Cardiac muscle cell (in vitro differentiated cells and primary cell): ENCODE results near the gene FAM53B. TPM values are rescaled to one million over a fixed set of nuclear protein-coding genes. Genes with fewer than 3 reads are reported as not detected.

Experiments used
- DNase-seq, 2 donors: peaks; one replicate each; pipeline versions ENCODE4 v3.0.0 to v3.0.0-alpha.2; 2010 to 2017; ENCODE audit warnings: low read depth in 1 of 2, low spot score in 1 of 2
- H3K27ac ChIP-seq: fragments of 200-600 bp; sonication (generic); 2 replicates; pipeline ENCODE4 v1.5.1; 2016
- H3K27me3 ChIP-seq: fragments of 200-600 bp; sonication (generic); 2 replicates; pipeline ENCODE4 v1.6.0; 2016; ENCODE audit warnings: control low read depth
- H3K36me3 ChIP-seq: fragments of 200-600 bp; sonication (generic); 2 replicates; pipeline ENCODE4 v1.5.1; 2016; ENCODE audit warnings: control low read depth
- H3K4me1 ChIP-seq: fragments of 200-600 bp; sonication (generic); 2 replicates; pipeline ENCODE4 v1.8.1; 2017; ENCODE audit warnings: low read depth, mild to moderate bottlenecking, mixed run types
- H3K4me3 ChIP-seq: fragments of 200-600 bp; sonication (generic); 2 replicates; pipeline ENCODE4 v1.5.1; 2016; ENCODE audit warnings: mild to moderate bottlenecking
- H3K9me3 ChIP-seq: fragments of 200-600 bp; sonication (generic); 2 replicates; pipeline ENCODE4 v1.5.1; 2017; ENCODE audit warnings: low read depth, mild to moderate bottlenecking, control low read depth
- polyA plus RNA-seq: library from polyadenylated mRNA; unstranded; fragments of >200 nt; fragmentation: Nextera tagmentation; extraction: Ambion mirVana; gene quantifications from 2 replicates; pipeline ENCODE4 v1.2.1, GENCODE V29; 2016
- total RNA-seq: library from RNA; depleted of rRNA; stranded (reverse); fragments of >200 nt; gene quantifications from 2 replicates; pipeline ENCODE4 v1.2.3, GENCODE V29; 2016
- TF ChIP-seq, protein P1 (sequence below): IDR thresholded peaks from 2 replicates; pipeline ENCODE4 v1.5.1; 2012; ENCODE audit warnings: low read depth, mild to moderate bottlenecking, low read length

The FAM53B gene
- total and polyA plus RNA-seq, 2 experiments from 2014 or later: 10.2 to 34.8 TPM

DNA sequence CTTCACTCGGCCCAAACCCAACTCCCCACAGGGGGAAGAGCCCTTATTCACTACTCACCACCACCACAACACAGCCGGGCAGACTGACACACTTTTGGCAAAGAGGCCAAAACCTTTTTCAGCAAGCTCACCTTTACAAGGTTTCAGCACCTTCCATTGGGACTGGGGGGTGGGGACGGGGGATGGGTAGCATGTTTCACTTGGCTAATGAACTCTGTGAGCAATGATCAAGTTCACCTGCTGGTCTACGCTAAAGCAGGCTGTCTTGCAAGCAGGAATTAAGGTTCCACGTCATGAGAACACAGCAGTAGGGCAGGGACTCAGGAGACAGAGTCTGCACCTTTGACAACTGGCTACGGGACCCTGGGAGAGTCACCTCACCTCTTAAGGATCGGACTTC, 7.0 kb downstream of the FAM53B start:
- Histone ChIP-seq H3K27ac (no peak overlapping the region), H3K36me3 (no peaks in the 10 kb centered on the region), H3K4me3 (no peak overlapping the region), H3K27me3 (no peaks in the 10 kb centered on the region), H3K4me1 (peaks cover 57% of the 10 kb centered on the region), H3K9me3 (no peaks in the 10 kb centered on the region)
- TF ChIP-seq, protein P1, sequence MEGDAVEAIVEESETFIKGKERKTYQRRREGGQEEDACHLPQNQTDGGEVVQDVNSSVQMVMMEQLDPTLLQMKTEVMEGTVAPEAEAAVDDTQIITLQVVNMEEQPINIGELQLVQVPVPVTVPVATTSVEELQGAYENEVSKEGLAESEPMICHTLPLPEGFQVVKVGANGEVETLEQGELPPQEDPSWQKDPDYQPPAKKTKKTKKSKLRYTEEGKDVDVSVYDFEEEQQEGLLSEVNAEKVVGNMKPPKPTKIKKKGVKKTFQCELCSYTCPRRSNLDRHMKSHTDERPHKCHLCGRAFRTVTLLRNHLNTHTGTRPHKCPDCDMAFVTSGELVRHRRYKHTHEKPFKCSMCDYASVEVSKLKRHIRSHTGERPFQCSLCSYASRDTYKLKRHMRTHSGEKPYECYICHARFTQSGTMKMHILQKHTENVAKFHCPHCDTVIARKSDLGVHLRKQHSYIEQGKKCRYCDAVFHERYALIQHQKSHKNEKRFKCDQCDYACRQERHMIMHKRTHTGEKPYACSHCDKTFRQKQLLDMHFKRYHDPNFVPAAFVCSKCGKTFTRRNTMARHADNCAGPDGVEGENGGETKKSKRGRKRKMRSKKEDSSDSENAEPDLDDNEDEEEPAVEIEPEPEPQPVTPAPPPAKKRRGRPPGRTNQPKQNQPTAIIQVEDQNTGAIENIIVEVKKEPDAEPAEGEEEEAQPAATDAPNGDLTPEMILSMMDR: no peak
- DNase-seq: no peak

GRCh38 chr10:124736491-124737136, 7.6 kb downstream of the FAM53B start:
- Histone ChIP-seq H3K4me1 (peaks cover 52% of the 10 kb centered on the region), H3K27ac (peak overlapping the region; percentile 67)
- peak; percentile 62 to 91 for DNase-seq

DNA sequence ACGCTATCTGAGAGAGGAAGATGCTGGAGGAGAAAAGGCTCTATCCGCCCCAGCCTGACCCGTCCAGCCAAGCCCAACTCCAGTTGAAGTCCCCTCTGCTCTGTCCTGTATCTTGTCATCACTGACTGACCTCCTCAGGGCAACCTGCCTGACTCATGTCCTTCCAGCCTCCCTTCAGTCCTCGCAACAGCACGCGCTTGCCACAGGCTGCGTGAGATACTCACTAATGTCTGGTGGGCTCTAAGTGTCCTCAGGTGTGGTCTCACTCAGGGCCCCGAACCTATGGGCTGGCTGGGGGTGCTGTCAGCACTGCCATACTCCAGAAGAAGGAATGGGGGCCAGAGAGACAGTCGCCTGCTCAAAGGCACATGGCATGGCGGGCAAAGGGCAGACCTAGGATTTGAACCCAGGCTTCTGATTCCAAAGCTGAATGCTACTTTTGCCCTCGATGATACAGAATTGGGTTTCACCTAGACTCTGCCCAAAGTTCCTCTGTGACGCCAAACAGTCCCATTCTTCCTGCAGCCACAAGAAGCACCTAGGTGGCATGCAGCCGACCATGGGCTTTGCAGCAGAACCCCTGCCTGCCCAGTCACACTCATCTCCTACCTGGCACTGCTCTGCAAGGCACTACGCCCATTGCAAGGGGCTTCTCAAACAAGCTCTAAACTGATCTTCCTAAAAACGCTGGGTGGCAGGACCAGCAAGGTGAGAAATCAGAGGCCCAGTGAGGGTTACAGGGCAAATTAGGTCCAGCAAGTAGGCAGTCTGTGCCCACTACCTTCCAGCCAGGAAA, 8.5 kb downstream of the FAM53B start:
- peaks cover 44% of the 10 kb centered on the region for H3K4me1 ChIP-seq
- no peaks in the 10 kb centered on the region for H3K27me3 ChIP-seq

More at GRCh38 chr10:124736491-124737136, 7.6 kb downstream of the FAM53B start:
- Histone ChIP-seq H3K4me3 (no peak overlapping the region), H3K27me3 (no peaks in the 10 kb centered on the region), H3K36me3 (no peaks in the 10 kb centered on the region), H3K9me3 (no peaks in the 10 kb centered on the region)
- TF ChIP-seq, protein P1: no peak

DNA sequence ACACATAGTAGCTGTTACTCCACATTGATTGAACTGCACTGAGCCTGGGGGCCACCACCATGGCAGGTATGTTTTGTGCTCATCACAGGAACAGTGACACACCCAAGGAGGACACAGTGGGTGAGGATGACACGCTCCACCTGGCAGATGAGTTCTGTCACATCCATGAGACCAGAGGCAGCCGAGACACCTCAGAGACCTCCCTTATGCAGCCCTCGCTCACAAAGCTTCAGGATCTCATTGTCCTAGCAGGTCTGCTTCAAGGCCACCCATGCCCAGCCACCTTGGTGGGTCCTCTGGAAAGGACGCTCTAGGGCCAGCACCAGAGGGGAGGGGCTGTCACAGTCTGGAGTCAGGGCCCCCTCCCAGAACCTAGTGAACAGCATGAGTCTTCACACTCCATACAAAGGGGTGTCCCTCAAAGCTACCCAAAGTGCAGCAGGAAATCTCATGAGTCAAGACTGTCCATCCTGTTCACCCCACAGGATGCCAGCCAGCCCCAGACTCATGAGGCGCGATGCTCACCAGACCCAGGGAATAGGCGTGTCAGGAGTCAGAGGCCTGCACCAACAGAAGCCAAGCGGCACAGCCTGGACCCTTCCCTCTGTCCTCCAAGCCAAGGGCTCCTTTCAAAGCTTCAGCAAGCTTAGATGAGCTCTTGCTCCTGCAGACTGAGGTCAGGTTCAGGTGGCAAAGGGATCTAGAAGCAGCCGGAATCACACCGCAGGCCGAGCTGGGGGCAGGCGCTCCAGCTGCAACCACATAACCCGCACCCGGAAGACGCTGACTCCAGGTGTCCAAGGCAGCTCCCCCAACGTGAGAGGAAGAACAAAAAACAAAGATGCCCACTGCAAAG, 9.6 kb downstream of the FAM53B start:
- no peaks in the 10 kb centered on the region for H3K9me3 ChIP-seq
- TF ChIP-seq, protein P1: no peak
- no peak for DNase-seq
- H3K36me3 ChIP-seq: no peaks in the 10 kb centered on the region
- H3K4me3 ChIP-seq: no peak overlapping the region
- no peaks in the 10 kb centered on the region for H3K27me3 ChIP-seq
- peak overlapping the region; percentile 92 for H3K27ac ChIP-seq
- H3K4me1 ChIP-seq: peaks cover 33% of the 10 kb centered on the region

More for the DNA sequence above, 8.5 kb downstream of the FAM53B start:
- H3K9me3 ChIP-seq: no peaks in the 10 kb centered on the region
- no peak overlapping the region for H3K4me3 ChIP-seq
- no peak for DNase-seq
- peak overlapping the region; percentile 67 for H3K27ac ChIP-seq
- TF ChIP-seq, protein P1: no peak
- H3K36me3 ChIP-seq: no peaks in the 10 kb centered on the region

DNA sequence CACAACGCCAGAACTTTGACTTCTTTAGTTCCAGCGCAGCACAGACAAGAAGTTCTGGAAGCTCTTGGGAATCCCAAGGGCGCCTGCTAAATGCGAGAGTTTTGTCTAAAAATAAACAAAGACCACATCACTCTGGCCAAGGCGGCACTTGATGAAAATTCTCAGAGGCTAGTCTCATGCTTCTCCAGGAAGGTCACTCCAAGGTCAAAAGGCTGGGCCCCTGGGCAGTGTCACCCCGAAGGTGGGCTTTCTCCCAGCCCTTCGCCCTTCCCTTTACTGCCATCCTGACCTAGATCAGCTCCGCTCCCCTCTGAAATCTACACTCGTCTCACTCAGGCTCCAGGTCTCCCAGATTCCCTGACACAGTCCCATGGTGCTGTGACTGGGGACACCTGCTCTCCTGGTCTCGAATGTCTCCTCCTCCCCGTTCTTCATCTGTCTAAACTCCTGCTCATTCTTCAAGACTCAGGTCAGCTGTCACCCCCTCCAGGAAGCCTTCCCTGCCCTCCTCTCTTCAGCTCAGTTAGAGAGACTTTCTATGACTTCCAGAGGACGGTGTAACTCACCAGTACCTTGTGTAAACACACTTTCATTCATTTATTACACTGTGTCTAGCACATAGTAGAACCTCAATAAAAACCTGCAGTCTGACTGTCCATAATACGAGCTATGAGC, 10.5 kb downstream of the FAM53B start:
- H3K36me3 ChIP-seq: no peaks in the 10 kb centered on the region
- H3K4me1 ChIP-seq: peaks cover 28% of the 10 kb centered on the region
- no peak overlapping the region for H3K4me3 ChIP-seq
- no peaks in the 10 kb centered on the region for H3K9me3 ChIP-seq
- H3K27ac ChIP-seq: peak overlapping the region; percentile 92
- no peaks in the 10 kb centered on the region for H3K27me3 ChIP-seq
- peak in 1 of 2 donors; percentile 55 for DNase-seq
- TF ChIP-seq, protein P1: no peak
